NOMO-1 treated with DMSO at 0.1 percent for 48 hours (cell line): ENCODE measurements around the gene TFCP2.

ENCODE experiments used
- DNase-seq: peaks from one replicate; lab custom pipeline; 2025; ENCODE audit not compliant: unreplicated experiment; lab: John Stamatoyannopoulos, UW

TFCP2 gene

GRCh38 chr12:51048661-51049251 is 124.2 kb downstream of the TFCP2 start:
- DNase-seq = no peak

- peak; percentile 99 for DNase-seq
Measured at GRCh38 chr12:51047655-51048540, 125.0 kb downstream of the TFCP2 start, which contains the start of gene LETMD1. Gene LETMD1 (plus strand): TSS chr12:51048327. CDS start chr12:51048357, 30 bp downstream.
